HG03354 (cell line): Measurements from ENCODE around the gene LRRTM4.
"Not testable (repeated sequence)": the region's sequence is repeated elsewhere in the genome, so short reads cannot be mapped to it uniquely, and the experiment has no call there.

Experiments used
- ATAC-seq: cut with Tn5 transposase; IDR thresholded peaks from one replicate; pipeline ENCODE4 v1.9.1; 2021; ENCODE audit warnings: mild to moderate bottlenecking; ENCODE audit not compliant: unreplicated experiment, poor library complexity, severe bottlenecking

The LRRTM4 gene

DNA sequence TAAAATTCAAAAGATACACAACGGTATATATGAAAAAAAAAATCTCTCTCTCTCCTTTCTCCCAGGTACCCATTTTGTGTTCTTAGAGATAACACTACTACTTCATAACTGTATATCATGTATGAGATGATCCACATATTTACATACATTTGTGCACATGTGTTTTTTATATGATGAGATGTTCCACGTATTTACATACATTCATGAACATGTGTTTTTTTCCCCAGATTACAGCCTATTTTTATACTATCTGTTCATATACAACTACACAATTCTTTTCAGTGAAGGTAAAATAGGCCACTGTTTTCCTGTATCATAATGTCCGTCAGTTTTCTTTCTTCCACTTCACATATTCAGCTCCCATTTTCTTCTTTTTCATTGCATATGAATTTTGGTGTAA, 808.9 kb downstream of the LRRTM4 start:
- no peak for ATAC-seq

DNA sequence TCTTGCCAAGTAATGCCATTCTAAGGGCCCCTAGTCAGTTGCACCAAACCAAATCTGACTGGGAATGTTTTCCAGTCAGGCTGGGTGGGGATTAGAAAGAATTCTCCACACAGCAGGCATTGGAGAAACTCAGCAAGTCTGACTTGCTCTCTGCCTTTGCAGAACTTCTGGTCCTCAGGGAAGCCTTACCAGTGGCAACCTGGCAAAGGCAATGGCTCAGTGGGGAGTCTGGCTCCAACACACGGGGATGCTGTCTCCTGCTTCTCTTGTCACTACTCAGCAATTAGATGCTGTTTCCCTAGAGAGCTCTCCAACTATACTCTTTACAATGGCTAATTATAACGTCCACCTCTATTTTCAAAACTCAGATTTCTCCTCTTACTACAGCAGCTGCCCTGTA, 810.7 kb downstream of the LRRTM4 start:
- ATAC-seq, result no peak

DNA sequence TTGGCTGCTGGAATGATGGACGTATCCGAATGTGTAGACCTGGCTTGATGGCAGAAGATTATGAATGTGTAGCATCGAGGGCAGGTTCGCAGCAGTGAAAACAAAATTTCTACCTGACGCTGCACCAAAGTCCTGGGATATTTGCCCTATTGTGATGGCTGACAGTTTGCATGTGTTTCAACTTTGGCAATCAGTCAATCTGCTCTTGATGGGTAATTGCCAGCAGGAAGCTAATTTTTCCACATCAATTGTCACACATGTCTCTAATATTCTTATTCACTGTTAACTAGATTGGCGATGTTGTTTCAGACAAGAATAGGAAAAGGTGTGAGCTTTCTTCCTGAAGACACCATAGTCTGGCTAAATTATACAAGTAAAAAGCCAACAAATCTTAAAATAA, 821.3 kb downstream of the LRRTM4 start:
- no peak for ATAC-seq

DNA sequence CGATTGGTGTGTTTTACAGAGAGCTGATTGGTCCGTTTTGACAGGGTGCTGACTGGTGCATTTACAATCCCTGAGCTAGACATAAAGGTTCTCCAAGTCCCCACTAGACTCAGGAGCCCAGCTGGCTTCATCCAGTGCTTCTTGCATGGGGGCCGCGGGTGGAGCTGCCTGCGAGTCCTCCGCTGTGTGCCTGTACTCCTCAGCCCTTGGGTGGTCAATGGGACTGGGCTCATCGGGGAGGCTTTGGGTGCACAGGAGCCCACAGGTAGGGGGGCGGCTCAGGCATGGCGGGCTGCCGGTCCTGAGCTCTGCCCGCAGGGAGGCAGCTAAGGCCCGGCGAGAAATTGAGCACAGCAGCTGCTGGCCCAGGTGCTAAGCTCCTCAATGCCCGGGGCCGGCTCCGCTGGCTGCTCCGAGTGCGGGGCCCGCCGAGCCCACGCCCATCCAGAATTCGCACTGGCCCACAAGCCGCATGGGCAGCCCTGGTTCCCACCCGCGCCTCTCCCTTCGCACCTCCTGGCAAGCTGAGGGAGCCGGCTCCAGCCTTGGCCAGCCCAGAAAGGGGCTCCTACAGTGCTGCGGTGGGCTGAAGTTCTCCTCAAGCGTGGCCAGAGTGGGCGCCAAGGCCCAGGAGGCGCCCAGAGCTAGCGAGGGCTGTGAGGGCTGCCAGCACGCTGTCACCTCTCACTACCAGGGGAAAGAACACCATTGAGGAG, 824.0 kb downstream of the LRRTM4 start:
- ATAC-seq, result not testable (repeated sequence)
